Activated T-cell treated with anti-CD3 and anti-CD28 coated beads, Interleukin-2, amount 50 U/mL, for 72 hours (primary cell): ENCODE results near the gene ZNF821. TPM values are rescaled to one million over a fixed set of nuclear protein-coding genes. Genes with fewer than 3 reads are reported as not detected.
"Not testable (repeated sequence)": the region's sequence is repeated elsewhere in the genome, so short reads cannot be mapped to it uniquely, and the experiment has no call there.

ENCODE experiments used
- ATAC-seq, 2 donors: fragments of 150-1000 bp; cut with Tn5 transposase; replicated peaks in 1 of 2; 2 replicates each; pipeline ENCODE4 v1.10.0; 2021; ENCODE audit warnings: moderate library complexity in 2 of 2, mild to moderate bottlenecking in 1 of 2
- DNase-seq, 2 donors: peaks; one replicate each; pipeline ENCODE4 v3.0.0; 2021 to 2022; ENCODE audit warnings: mixed read lengths in 1 of 2
- H3K27ac Mint-ChIP-seq: one replicate; pipeline ENCODE4 v1.8.0; 2022; ENCODE audit warnings: mild to moderate bottlenecking, moderate library complexity, mixed read lengths
- H3K27me3 Mint-ChIP-seq: one replicate; pipeline ENCODE4 v1.8.0; 2022; ENCODE audit warnings: low read depth, mixed read lengths
- H3K36me3 Mint-ChIP-seq, 2 donors: one replicate each; pipeline ENCODE4 v1.8.0; 2022; ENCODE audit warnings: mixed read lengths in 2 of 2, mild to moderate bottlenecking in 1 of 2; ENCODE audit not compliant: insufficient read depth in 2 of 2
- H3K4me1 Mint-ChIP-seq: one replicate; pipeline ENCODE4 v1.8.0; 2022; ENCODE audit warnings: low read depth, mixed read lengths
- H3K4me3 Mint-ChIP-seq, 2 donors: one replicate each; pipeline ENCODE4 v1.8.0; 2022; ENCODE audit warnings: mild to moderate bottlenecking in 2 of 2, mixed read lengths in 2 of 2, moderate library complexity in 2 of 2
- H3K9me3 Mint-ChIP-seq, 2 donors: one replicate each; pipeline ENCODE4 v1.8.0; 2022; ENCODE audit warnings: mixed read lengths in 2 of 2
- total RNA-seq, 2 donors: library from RNA; stranded (reverse); gene quantifications; one replicate each; pipeline ENCODE4 v1.2.3, GENCODE V29; 2022

Gene ZNF821
- total RNA-seq, 2 donors from 2014 or later: 12.7 to 15.4 TPM

GRCh38 chr16:71867939-71868338 is 16.0 kb downstream of the ZNF821 start:
- peaks cover 39% of the 10 kb centered on the region for H3K4me1 Mint-ChIP-seq
- H3K27me3 Mint-ChIP-seq: no peaks in the 10 kb centered on the region
- ATAC-seq (no peak), DNase-seq (no peak)
- H3K4me3 Mint-ChIP-seq: no peak overlapping the region
- peaks cover 4 to 8% of the 10 kb centered on the region in 2 donors for H3K36me3 Mint-ChIP-seq
- H3K27ac Mint-ChIP-seq: no peak overlapping the region
- no peaks in the 10 kb centered on the region for H3K9me3 Mint-ChIP-seq

DNA sequence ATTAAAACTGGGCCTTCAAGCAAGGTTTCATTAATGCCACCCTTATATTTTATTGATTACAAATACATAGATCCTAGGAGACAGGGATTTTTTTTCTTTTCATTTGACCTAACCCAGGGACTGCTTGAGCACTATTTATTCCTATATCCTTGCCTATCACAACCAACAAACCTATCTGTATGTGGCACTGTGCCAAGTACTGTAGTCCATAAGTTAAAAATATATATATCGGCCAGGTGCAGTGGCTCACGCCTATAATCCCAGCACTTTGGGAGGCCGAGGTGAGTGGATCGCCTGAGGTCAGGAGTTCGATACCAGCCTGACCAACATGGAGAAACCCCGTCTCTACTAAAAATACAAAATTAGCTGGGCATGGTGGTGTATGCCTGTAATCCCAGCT is 16.8 kb downstream of the ZNF821 start:
- not testable (repeated sequence) for ATAC-seq, H3K4me3 Mint-ChIP-seq, DNase-seq, H3K9me3 Mint-ChIP-seq, H3K27ac Mint-ChIP-seq, H3K36me3 Mint-ChIP-seq, H3K27me3 Mint-ChIP-seq
- peaks cover 31% of the 10 kb centered on the region for H3K4me1 Mint-ChIP-seq

- ATAC-seq (peak; percentile 32 to 51), DNase-seq (no peak)
- H3K27me3 Mint-ChIP-seq: no peaks in the 10 kb centered on the region
- H3K27ac Mint-ChIP-seq: no peak overlapping the region
- H3K36me3 Mint-ChIP-seq: peaks cover 7 to 8% of the 10 kb centered on the region in 2 donors
- no peaks in the 10 kb centered on the region for H3K9me3 Mint-ChIP-seq
- H3K4me3 Mint-ChIP-seq: no peak overlapping the region
- peaks cover 19% of the 10 kb centered on the region for H3K4me1 Mint-ChIP-seq
Measured at GRCh38 chr16:71865173-71865863, 18.7 kb downstream of the ZNF821 start.

GRCh38 chr16:71863995-71864394 is 20.0 kb downstream of the ZNF821 start:
- no peak for DNase-seq
- no peaks in the 10 kb centered on the region for H3K9me3 Mint-ChIP-seq
- H3K4me3 Mint-ChIP-seq: no peak overlapping the region
- no peaks in the 10 kb centered on the region for H3K27me3 Mint-ChIP-seq
- no peak overlapping the region for H3K27ac Mint-ChIP-seq
- H3K4me1 Mint-ChIP-seq: peaks cover 10% of the 10 kb centered on the region
- peaks cover 4 to 7% of the 10 kb centered on the region in 2 donors for H3K36me3 Mint-ChIP-seq
- no peak for ATAC-seq

DNA sequence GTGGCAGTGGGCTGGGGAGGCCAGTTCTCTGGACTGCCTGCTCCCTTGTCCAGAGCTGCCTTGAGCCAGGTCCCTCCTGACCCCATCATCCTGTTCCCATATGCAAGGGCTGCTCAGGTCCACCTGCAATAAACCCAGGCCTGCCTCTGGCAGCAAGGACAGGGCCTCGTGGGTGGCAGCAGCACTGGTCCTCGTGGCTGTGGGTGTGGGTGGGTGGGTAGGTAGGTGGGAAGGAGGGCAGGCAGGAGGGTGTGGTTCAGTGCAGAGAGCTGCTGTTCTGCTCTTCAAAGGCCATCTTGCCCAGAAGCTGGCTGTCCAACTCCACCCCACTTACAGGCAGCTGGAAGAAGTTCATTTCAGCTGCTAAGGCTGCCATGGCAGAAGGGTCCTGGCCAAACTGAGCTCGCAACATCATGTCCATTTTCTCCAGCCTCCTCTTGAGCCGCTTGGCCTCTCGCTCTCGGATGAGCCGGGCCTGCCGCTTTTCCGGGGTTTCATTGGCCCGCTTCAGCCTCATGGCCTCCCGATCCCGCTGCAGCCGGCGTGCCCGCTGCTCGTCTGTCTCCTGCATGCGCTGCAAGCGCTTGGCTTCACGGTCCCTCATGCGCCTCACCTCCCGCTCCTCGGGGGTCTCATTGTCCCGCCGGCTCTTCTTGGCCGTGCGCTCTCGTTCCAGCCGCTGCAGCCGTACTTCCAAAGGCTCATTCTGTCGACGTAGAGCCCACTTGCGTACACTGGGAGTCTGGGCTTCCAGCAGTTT is 24.0 kb downstream of the ZNF821 start:
- no peak for ATAC-seq

DNA sequence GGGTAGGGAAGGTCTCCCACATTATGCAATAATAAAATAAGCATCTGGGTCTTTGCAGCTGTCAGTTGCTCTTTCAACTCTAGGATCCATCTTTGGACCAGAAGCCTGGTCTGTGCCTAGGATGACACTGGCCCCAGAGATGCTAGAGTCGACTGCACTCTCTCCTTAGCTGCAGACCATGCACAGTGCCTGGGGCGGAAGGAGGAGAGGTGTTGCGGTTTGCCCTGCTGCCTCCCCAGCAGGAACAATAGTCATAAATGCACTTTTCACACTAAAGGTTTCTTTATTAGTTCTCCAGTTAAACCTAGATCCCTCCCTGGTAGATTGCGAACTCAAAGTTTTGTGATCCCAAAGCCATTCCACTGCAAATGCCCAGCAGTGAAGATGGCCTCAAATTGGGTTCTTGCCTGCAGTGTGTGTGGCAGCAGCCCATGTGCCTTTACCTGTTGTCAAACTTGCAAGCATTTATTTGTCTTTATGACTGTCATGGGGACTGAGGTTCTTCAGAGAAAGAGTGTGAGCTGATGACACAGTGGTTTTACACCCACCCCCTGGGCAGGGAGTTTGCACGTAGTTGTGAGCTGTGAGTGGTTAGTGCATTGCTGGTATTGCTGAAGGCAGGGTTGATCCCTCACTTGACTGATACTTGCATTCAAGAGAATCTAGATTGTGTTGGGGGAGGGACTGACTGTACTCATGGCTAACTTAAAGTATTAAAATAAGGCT is 27.9 kb downstream of the ZNF821 start:
- Mint-ChIP-seq H3K4me3 (peak overlapping the region in 1 of 2 donors; percentile 57), H3K27me3 (no peaks in the 10 kb centered on the region), H3K36me3 (no peaks in the 10 kb centered on the region), H3K4me1 (peaks cover 59% of the 10 kb centered on the region), H3K27ac (peak overlapping the region; percentile 61), H3K9me3 (no peaks in the 10 kb centered on the region)
- ATAC-seq (peak; percentile 89 to 94), DNase-seq (peak; percentile 49 to 63)

More for the DNA sequence above, 24.0 kb downstream of the ZNF821 start:
- peak overlapping the region; percentile 68 for H3K27ac Mint-ChIP-seq
- peaks cover 2% of the 10 kb centered on the region in 2 donors for H3K36me3 Mint-ChIP-seq
- DNase-seq: no peak
- no peaks in the 10 kb centered on the region for H3K9me3 Mint-ChIP-seq
- no peak overlapping the region for H3K4me3 Mint-ChIP-seq
- H3K4me1 Mint-ChIP-seq: peaks cover 24% of the 10 kb centered on the region
- H3K27me3 Mint-ChIP-seq: no peaks in the 10 kb centered on the region

- DNase-seq (no peak), ATAC-seq (no peak)
- H3K27me3 Mint-ChIP-seq: no peaks in the 10 kb centered on the region
- H3K4me1 Mint-ChIP-seq: peaks cover 67% of the 10 kb centered on the region
- H3K4me3 Mint-ChIP-seq: no peak overlapping the region
- H3K27ac Mint-ChIP-seq: peak overlapping the region; percentile 42
- no peaks in the 10 kb centered on the region for H3K9me3 Mint-ChIP-seq
- H3K36me3 Mint-ChIP-seq: peaks cover 3 to 6% of the 10 kb centered on the region in 2 donors
Measured at GRCh38 chr16:71854369-71854948, 29.5 kb downstream of the ZNF821 start.

GRCh38 chr16:71853413-71853812 is 30.6 kb downstream of the ZNF821 start:
- DNase-seq: no peak
- no peaks in the 10 kb centered on the region for H3K9me3 Mint-ChIP-seq
- peaks cover 9 to 10% of the 10 kb centered on the region in 2 donors for H3K36me3 Mint-ChIP-seq
- H3K27ac Mint-ChIP-seq: peak overlapping the region; percentile 42
- peak overlapping the region; percentile 11 to 20 for H3K4me3 Mint-ChIP-seq
- ATAC-seq: no peak
- peaks cover 72% of the 10 kb centered on the region for H3K4me1 Mint-ChIP-seq
- H3K27me3 Mint-ChIP-seq: no peaks in the 10 kb centered on the region

- Mint-ChIP-seq H3K27me3 (no peaks in the 10 kb centered on the region), H3K9me3 (no peaks in the 10 kb centered on the region), H3K36me3 (peaks cover 13 to 16% of the 10 kb centered on the region in 2 donors), H3K27ac (peak overlapping the region; percentile 66), H3K4me1 (peaks cover 79% of the 10 kb centered on the region), H3K4me3 (no peak overlapping the region)
- DNase-seq: no peak
- ATAC-seq: no peak
Measured at GRCh38 chr16:71852561-71852960, 31.4 kb downstream of the ZNF821 start.

GRCh38 chr16:71852158-71852557 is 31.8 kb downstream of the ZNF821 start:
- Mint-ChIP-seq H3K27me3 (no peaks in the 10 kb centered on the region), H3K27ac (peak overlapping the region; percentile 66), H3K9me3 (no peaks in the 10 kb centered on the region), H3K36me3 (peaks cover 13 to 16% of the 10 kb centered on the region in 2 donors), H3K4me1 (peaks cover 83% of the 10 kb centered on the region), H3K4me3 (no peak overlapping the region)
- no peak for ATAC-seq
- DNase-seq: no peak

DNA sequence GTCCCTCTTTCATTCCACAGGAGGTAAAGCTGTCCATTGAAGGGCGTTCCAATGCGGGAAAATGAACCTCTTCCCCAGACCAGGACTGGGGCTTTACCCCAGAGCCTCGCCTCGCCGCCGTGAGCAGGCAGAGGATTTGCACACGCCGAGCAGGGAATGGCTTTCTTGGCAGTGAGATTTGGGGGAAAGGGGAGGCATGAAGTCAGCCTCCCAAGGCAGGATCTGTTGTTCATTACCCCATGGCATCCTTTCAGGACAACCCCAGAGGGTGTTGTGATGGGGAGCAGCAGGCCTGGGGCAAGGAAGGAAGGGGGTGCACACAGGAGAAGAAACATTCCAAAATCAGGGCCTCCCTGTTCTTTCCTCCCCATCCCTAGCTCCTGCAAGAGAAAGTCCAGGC is 32.2 kb downstream of the ZNF821 start:
- Mint-ChIP-seq H3K27ac (peak overlapping the region; percentile 66), H3K4me1 (peaks cover 85% of the 10 kb centered on the region), H3K36me3 (peaks cover 13 to 16% of the 10 kb centered on the region in 2 donors), H3K27me3 (no peaks in the 10 kb centered on the region), H3K9me3 (no peaks in the 10 kb centered on the region), H3K4me3 (no peak overlapping the region)
- ATAC-seq (no peak), DNase-seq (no peak)

DNA sequence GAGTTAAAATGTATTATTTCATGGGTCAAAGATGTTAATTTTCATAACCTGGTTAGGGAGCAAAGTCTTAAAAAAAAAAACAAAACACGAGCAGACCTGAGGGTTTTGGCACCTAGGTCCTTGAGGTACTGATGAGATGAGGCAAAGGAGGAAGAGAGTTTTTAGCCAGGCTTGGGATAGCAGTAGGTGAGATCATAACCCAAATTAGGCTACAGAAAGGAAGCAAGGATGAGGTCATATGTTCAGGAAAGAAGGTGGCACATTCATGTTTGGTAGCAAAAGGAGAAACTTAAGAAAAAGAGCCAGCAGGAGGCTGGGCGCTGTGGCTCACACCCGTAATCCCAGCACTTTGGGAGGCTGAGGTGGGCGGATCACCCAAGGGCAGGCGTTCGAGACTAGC is 35.4 kb downstream of the ZNF821 start:
- DNase-seq (no peak), ATAC-seq (no peak)
- Mint-ChIP-seq H3K27ac (peak overlapping the region; percentile 92), H3K36me3 (peaks cover 13 to 18% of the 10 kb centered on the region in 2 donors), H3K4me3 (no peak overlapping the region), H3K27me3 (no peaks in the 10 kb centered on the region), H3K4me1 (peaks cover 74% of the 10 kb centered on the region), H3K9me3 (no peaks in the 10 kb centered on the region)

DNA sequence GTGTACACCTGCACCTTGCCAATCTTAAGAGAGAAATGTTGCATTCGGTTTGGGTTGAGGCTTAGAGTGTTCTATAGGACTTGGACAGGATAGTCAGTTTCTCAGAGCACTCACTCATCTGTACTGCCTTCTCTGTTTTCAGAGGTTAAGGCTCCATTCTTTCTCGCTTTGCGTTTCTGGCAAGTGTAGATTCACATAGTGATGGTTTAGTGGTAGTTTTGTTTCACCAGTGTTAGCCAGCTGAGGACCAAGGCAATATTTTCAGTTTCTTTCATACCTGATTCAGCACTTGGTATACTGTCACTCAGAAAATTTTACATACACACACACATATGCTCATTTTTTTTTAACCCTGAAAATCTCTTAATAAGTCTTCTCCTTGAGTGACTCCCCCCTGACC is 36.9 kb downstream of the ZNF821 start:
- Mint-ChIP-seq H3K27ac (peak overlapping the region; percentile 92), H3K9me3 (no peaks in the 10 kb centered on the region), H3K27me3 (no peaks in the 10 kb centered on the region), H3K36me3 (peaks cover 13 to 18% of the 10 kb centered on the region in 2 donors), H3K4me1 (peaks cover 71% of the 10 kb centered on the region), H3K4me3 (peak overlapping the region; percentile 95 to 97)
- no peak for ATAC-seq
- no peak for DNase-seq
